NCI-H1048 (cell line): ENCODE results near the gene TUBB2B.

Experiments
- DNase-seq: peaks from one replicate; lab custom pipeline; 2025; lab: John Stamatoyannopoulos, UW

TUBB2B gene

GRCh38 chr6:3227363-3228045 lies at the start of gene TUBB2B:
TUBB2B (minus strand) TSS chr6:3227653; CDS start chr6:3227543, 110 bp downstream.
- DNase-seq: peak; percentile 88

- DNase-seq: no peak
Measured at GRCh38 chr6:3277251-3277650, 49.8 kb upstream of the TUBB2B start.

GRCh38 chr6:3276174-3277167 lies 49.0 kb upstream of the TUBB2B start:
- DNase-seq: no peak

DNA sequence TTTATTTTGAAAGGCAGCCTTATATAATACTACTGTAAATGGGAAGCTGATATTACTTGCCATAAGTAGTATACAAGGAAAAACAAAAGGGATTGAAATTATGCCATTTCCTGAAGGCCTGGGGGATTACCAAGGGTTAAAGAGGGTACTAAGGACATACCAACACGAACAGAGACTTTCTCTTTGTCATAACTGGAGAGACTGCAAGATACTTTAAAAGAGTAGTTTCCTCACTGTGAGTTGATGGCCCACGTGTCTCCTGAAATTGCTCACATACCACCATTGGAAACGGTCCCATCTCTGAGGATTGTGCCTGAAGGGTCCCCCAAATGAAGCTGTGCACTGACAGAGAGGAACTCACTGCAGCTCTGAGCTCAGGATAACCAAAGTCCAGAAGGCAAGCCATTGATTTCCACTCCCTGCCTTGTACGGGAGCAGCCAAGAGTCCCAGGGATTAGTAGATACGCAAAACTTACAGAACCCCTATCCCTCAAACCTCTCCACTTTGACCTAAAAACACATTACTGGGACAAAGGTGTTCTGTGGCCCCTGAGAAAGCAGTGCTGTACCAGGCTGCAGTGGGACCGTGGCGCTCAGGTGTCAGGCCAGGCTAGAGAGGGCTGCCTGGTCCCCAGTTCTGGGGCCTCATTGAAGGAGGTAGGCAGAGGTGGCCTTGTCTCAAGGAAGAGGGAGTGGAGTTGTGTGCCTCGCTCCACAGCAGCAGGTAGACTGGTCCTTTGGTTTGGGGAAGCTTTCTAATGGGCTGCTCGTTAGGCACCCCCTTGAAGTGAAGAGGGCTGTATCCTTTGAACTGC lies 46.5 kb upstream of the TUBB2B start:
- no peak for DNase-seq

GRCh38 chr6:3272911-3273547 lies 45.6 kb upstream of the TUBB2B start:
- no peak for DNase-seq

- no peak for DNase-seq
Measured at GRCh38 chr6:3271756-3272155, 44.3 kb upstream of the TUBB2B start.

GRCh38 chr6:3270258-3270657 lies 42.8 kb upstream of the TUBB2B start:
- no peak for DNase-seq

DNA sequence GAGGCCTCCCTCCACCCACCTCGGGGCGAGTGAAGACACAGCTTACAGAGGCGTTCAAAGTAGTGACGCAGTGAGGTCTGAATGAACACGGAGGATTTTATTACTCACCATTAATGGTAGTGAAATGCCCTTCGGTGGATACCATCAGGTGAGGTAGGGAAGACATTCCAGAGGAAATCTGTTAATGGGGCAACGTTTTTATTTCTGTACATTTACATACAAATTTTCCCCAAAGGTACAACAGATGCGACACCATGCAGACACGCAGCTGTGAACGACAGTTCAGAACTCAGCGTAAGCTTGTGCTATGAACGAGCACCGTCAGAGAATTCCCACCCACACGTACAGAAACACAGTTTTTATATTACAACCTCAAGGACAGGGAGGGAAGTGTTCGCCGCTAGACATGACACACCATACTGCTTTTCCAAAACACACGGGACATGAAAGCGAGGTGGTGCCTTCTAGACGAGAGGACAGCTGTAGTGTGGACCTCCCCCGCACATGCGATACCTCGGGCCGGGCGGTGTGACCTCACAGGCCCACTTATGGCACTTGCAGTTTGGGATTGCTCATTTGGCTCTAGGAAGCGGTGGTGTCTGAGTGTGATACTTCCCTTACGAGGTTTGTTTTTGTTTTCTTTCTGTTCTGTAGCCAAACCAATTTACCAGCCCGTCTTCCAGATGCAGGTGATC lies 42.0 kb upstream of the TUBB2B start:
- no peak for DNase-seq

DNA sequence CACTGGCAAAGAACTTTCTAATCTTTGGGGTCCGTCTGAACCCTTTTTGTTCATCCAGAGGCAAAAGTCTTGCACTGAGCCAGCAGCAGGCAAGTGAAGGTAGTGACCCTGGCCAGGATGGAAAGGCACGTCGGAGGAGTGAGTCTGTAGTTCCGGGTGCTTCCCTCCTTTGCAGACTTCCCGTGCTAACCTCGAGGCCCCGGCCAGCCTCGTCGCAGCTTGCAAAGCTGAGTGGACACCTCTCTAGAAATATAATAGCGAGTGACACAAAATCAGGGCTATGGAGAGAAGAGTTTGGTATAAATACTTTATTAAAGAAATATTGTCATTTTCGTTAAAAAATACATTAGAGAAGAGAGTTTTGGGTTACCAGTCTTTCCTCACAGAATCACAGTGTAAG lies 41.2 kb upstream of the TUBB2B start:
- no peak for DNase-seq

GRCh38 chr6:3267162-3267561 lies 39.7 kb upstream of the TUBB2B start:
- DNase-seq: no peak

DNA sequence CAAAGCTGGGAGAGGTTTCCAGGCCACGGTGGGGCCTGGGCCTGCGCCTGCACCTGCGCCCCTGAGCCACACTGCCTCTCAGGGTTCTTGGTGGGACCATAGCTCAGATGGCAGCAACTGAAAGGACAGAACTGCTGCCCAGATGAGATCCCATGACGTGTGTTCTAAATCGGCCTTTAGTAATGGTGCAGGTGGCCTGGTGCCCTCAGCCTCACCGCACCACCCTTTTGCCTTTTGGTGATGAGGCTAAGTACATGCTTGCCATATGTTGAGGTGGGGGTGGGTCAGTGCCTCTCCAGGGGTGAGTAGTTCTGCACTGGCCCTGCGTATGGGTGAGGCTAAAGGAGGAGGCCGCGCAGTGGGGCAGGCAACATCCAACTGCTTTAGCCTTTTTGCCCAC lies 38.7 kb upstream of the TUBB2B start:
- DNase-seq: no peak

DNA sequence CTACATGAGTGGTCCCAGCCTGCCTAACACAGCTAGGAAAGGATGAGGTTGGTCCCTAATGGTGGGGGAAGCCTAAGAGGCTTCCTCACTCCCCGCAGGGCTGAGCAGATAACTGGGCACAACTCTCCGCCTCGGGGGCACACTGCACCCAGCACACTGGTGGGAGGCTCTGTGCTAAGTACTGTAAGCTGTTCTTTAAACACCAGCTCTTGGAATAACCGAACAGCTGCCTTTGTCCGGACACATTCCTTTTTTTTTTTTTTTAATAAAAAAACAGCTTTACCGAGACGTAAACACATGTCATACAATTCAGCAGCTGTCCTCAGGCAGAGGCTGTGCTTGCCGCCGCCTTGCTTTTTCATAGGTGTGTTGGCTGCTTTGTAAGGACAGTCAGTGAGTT lies 38.2 kb upstream of the TUBB2B start:
- DNase-seq: no peak

GRCh38 chr6:3264356-3264755 lies 36.9 kb upstream of the TUBB2B start:
- no peak for DNase-seq

GRCh38 chr6:3263096-3263495 lies 35.6 kb upstream of the TUBB2B start:
- no peak for DNase-seq

DNA sequence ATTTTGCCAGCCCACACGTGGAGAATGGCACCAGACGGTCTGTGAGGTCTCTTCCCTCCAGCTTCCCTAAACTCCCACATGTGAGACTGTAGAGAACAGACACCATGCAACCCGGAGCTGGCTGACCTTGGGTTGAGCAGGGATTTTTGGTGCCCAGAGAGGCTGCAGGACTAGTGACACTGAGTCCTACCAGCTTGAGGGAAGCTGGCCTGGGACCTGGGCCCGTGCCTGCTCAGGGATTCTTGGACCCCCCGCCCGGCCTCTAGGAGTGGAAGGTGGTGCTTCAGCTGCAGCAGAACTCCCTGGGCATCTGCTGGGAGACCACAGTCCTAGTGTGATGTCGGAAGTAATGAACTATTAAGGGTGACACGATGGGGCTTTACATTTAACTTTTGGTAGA lies 34.5 kb upstream of the TUBB2B start:
- DNase-seq: no peak

GRCh38 chr6:3261518-3261820 lies 34.0 kb upstream of the TUBB2B start:
- no peak for DNase-seq

GRCh38 chr6:3260772-3261517 lies 33.5 kb upstream of the TUBB2B start:
- DNase-seq: no peak

DNA sequence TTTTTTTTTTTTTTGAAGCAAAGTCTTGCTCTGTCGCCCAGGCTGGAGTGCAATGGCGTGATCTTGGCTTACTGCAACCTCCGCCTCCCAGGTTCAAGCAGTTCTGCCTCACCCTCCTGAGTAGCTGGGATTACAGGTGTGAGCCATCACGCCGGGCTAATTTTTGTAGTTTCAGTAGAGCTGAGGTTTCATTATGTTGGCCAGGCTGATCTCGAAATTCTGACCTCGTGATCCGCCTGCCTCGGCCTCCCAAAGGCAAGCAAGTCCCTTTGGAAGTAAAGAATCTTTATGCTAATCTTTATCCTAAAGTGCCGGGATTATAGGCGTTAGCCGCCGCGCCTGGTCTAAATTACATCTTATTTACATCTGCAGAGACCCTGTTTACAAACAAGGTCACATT lies 32.8 kb upstream of the TUBB2B start:
- DNase-seq: no peak

DNA sequence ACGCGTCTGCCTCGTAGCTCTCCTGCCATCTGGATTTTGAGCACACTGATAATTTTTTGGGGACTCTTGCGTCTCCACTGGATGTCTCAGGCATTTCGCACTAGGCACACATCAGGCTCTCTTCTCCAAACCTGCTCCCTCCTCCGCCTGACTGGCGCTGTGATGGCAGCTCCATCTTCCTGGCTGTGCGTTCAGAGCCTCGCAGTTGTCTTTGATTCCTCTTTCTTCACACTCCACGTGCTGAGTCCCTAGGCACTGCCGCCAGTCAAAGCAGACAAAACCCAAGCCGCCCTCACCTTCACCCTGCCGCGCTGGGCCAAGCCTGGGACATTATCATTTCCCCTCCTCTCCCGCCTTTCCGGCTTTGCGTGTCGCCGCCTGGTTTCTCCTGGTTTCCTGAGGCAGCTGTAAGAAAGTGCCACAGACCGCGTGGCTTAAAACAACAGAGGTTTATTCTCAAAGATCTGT lies 32.1 kb upstream of the TUBB2B start:
- no peak for DNase-seq

GRCh38 chr6:3258720-3259490 lies 31.5 kb upstream of the TUBB2B start, which contains the start of gene PSMG4:
PSMG4 (plus strand) TSS chr6:3258947; CDS start chr6:3259023, 76 bp downstream.
- DNase-seq: peak; percentile 81
